ENCODE data around the gene P2RX6.

P2RX6 gene

GRCh38 chr22:20980523-20980922 lies 34.4 kb upstream of the P2RX6 start:
- TF ChIP-seq CTCF (IDR thresholded peaks at IDR 0.05; ENCODE audit: borderline replicate concordance, insufficient read depth, low read depth, low read length), result no peak
- no peak overlapping the region for H3K4me3 ChIP-seq (ENCODE audit: low read depth, low read length)

- peak overlapping the region; percentile 80 for H3K4me3 ChIP-seq (ENCODE audit: low read depth, low read length)
- TF ChIP-seq CTCF (IDR thresholded peaks at IDR 0.05; ENCODE audit: borderline replicate concordance, insufficient read depth, low read depth, low read length), result no peak
Measured at GRCh38 chr22:20980938-20981722, 33.8 kb upstream of the P2RX6 start.

- TF ChIP-seq CTCF (IDR thresholded peaks at IDR 0.05; ENCODE audit: borderline replicate concordance, insufficient read depth, low read depth, low read length), result peak; percentile 72
- H3K4me3 ChIP-seq (ENCODE audit: low read depth, low read length), result peak within 1 kb of the TSS; percentile 80
Measured at GRCh38 chr22:20981787-20982562, 33.0 kb upstream of the P2RX6 start, which contains the start of gene LZTR1. TSS of gene LZTR1 (plus strand) at chr22:20982297. CDS start at chr22:20982372, 75 bp downstream.

- no peak for TF ChIP-seq CTCF (IDR thresholded peaks at IDR 0.05; ENCODE audit: borderline replicate concordance, insufficient read depth, low read depth, low read length)
- peak overlapping the region; percentile 80 for H3K4me3 ChIP-seq (ENCODE audit: low read depth, low read length)
Measured at GRCh38 chr22:20982563-20982882, 32.4 kb upstream of the P2RX6 start.

GRCh38 chr22:20983081-20983771 lies 31.7 kb upstream of the P2RX6 start:
- H3K4me3 ChIP-seq (ENCODE audit: low read depth, low read length), result peak overlapping the region; percentile 80
- TF ChIP-seq CTCF (IDR thresholded peaks at IDR 0.05; ENCODE audit: borderline replicate concordance, insufficient read depth, low read depth, low read length), result no peak

- no peak for TF ChIP-seq CTCF (IDR thresholded peaks at IDR 0.05; ENCODE audit: borderline replicate concordance, insufficient read depth, low read depth, low read length)
- H3K4me3 ChIP-seq (ENCODE audit: low read depth, low read length), result no peak overlapping the region
Measured at GRCh38 chr22:20985720-20986119, 29.2 kb upstream of the P2RX6 start.

Measured in GM12875 (cell line).